WERI-Rb-1 (cell line): ENCODE results near the gene LATS1.

Experiments
- DNase-seq: peaks from one replicate; pipeline ENCODE4 v3.0.0-alpha.2; 2020
- H3K27ac ChIP-seq: fragments of 250-450 bp; sonication (Bioruptor Pico); 2 replicates; pipeline ENCODE4 v1.5.1; 2020; ENCODE audit warnings: mild to moderate bottlenecking, moderate library complexity
- H3K27me3 ChIP-seq: fragments of 250-450 bp; sonication (Bioruptor Pico); 2 replicates; pipeline ENCODE4 v1.5.1; 2021; ENCODE audit warnings: mild to moderate bottlenecking, low read depth, moderate library complexity; ENCODE audit not compliant: insufficient read depth, severe bottlenecking
- H3K36me3 ChIP-seq: fragments of 250-450 bp; sonication (Bioruptor Pico); 2 replicates; pipeline ENCODE4 v1.5.1; 2020; ENCODE audit warnings: mild to moderate bottlenecking, moderate library complexity
- H3K4me3 ChIP-seq: 2 replicates; pipeline ENCODE4 v1.5.1; 2011; ENCODE audit warnings: low read depth, mild to moderate bottlenecking, control low read depth, low read length
- H3K9me3 ChIP-seq: fragments of 250-450 bp; sonication (Bioruptor Pico); 2 replicates; pipeline ENCODE4 v1.5.1; 2021; ENCODE audit warnings: mild to moderate bottlenecking, moderate library complexity; ENCODE audit not compliant: severe bottlenecking
- TF ChIP-seq, protein P1 (sequence below): IDR thresholded peaks from 2 replicates; pipeline ENCODE4 v1.5.1; 2011; ENCODE audit warnings: low read depth, mild to moderate bottlenecking, control low read depth, inconsistent platforms, low read length

LATS1 gene

DNA sequence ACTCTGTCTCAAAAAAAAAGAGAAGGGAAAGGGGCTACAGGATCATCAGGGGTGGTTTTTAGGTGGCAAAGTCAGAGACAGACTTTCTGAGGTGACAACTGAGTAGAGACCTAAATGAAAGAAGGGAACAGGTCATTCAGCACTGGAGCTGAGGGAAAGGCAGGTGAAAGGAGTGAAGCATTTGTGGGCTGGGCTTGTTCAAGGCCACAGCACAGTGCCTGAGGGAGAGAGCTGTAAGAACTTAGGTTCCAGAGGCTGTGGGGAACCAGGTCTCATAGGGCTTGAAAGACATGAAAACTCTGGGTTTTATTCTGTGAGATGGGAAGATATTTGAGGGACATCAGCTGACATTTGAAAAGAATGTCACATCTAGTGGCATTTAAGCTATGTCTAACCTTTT, 90.2 kb downstream of the LATS1 start:
- TF ChIP-seq, protein P1, sequence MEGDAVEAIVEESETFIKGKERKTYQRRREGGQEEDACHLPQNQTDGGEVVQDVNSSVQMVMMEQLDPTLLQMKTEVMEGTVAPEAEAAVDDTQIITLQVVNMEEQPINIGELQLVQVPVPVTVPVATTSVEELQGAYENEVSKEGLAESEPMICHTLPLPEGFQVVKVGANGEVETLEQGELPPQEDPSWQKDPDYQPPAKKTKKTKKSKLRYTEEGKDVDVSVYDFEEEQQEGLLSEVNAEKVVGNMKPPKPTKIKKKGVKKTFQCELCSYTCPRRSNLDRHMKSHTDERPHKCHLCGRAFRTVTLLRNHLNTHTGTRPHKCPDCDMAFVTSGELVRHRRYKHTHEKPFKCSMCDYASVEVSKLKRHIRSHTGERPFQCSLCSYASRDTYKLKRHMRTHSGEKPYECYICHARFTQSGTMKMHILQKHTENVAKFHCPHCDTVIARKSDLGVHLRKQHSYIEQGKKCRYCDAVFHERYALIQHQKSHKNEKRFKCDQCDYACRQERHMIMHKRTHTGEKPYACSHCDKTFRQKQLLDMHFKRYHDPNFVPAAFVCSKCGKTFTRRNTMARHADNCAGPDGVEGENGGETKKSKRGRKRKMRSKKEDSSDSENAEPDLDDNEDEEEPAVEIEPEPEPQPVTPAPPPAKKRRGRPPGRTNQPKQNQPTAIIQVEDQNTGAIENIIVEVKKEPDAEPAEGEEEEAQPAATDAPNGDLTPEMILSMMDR, result no peak

DNA sequence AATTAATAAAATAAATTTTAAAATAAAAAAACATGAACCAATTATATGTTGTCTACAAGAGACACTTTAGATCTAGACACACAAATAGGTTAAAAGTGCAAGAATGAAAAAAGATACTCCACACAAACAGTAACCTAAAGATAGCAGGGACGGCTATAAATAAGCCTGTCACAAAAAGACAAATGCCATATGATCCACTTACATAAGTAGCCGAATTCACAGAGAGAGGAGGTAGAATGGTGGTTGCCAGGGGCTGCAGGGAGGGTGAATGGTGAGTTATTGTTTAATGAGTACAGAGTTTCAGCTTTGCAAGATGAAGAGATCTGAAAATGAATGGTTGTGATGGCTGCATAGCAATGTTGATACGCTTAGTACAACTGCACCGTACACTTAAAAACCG, 102.1 kb downstream of the LATS1 start:
- no peak overlapping the region for H3K4me3 ChIP-seq
- H3K27ac ChIP-seq, result no peak overlapping the region
- no peaks in the 10 kb centered on the region for H3K9me3 ChIP-seq
- peaks cover 8% of the 10 kb centered on the region; the same call in 1 of the 2 replicates for H3K36me3 ChIP-seq
- TF ChIP-seq, protein P1, result no peak
- no peaks in the 10 kb centered on the region for H3K27me3 ChIP-seq
- no peak for DNase-seq

More for the DNA sequence above, 90.2 kb downstream of the LATS1 start:
- Histone ChIP-seq H3K27ac (no peak overlapping the region), H3K27me3 (no peaks in the 10 kb centered on the region), H3K4me3 (no peak overlapping the region), H3K36me3 (peaks cover 21% of the 10 kb centered on the region), H3K9me3 (no peaks in the 10 kb centered on the region)
- no peak for DNase-seq

DNA sequence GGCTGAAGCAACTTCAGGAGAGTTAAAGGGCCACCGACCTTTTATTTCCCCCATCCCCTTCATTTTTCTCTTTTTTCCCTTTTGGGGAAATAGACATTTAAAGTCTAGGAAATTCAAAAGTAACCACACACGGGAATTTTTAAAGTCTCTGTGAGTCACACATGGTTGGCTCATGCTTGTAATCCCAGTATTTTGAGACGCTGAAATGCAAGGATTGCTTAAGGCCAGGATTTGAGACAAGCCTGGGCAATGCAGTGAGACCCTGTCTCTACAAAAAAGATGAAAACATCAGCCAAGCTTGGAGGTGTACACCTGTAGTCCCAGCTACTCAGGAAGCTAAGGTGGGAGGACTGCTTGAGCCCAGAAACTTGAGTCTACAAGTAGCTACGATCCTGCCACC, 103.6 kb downstream of the LATS1 start:
- no peak for DNase-seq
- no peak overlapping the region for H3K27ac ChIP-seq
- H3K4me3 ChIP-seq, result no peak overlapping the region
- H3K9me3 ChIP-seq, result no peaks in the 10 kb centered on the region
- TF ChIP-seq, protein P1, result no peak
- H3K36me3 ChIP-seq, result peaks cover 4% of the 10 kb centered on the region; the same call in 1 of the 2 replicates
- H3K27me3 ChIP-seq, result no peaks in the 10 kb centered on the region

DNA sequence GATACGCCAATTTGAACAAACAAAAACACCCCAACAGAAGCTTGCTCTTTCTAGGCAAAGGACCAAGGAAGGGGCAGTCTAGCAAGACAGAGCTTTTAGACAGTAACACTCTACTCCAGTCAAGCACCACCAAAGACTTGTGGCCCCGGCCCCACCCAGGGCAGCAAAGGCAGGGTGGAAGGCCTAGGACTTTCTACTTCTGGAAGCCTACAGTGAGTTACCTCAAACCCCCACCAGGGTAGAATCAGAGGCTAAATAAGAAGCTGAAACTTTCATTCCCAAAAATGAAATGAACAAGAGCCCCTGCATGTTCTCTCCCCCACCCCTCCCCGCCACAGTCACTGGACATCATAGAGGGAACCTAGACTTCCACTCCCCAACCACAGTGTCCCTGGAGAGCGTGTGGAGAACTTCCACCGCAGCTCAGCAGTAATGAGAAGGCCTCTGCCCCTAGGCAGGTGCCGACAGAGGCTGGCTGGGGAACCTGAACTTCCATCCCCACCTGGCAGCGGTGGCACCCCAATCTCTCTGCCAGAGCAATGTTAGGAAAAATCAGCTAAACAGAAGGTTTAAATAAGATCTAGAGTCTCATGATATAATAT, 109.4 kb downstream of the LATS1 start:
- TF ChIP-seq, protein P1, result no peak
- H3K27ac ChIP-seq, result no peak overlapping the region
- no peaks in the 10 kb centered on the region; the same call in 1 of the 2 replicates for H3K36me3 ChIP-seq
- H3K4me3 ChIP-seq, result no peak overlapping the region
- H3K27me3 ChIP-seq, result no peaks in the 10 kb centered on the region
- no peak for DNase-seq
- no peaks in the 10 kb centered on the region for H3K9me3 ChIP-seq
